IPS DF 6.9 (cell line): Measurements from ENCODE around the gene SLX1B.
"Not testable (repeated sequence)": the region's sequence is repeated elsewhere in the genome, so short reads cannot be mapped to it uniquely, and the experiment has no call there.

ENCODE experiments used
- DNase-seq: peaks from one replicate; pipeline ENCODE4 v3.0.0-alpha.2; 2013; ENCODE audit warnings: low read depth, low spot score
- H3K27ac ChIP-seq: one replicate; pipeline ENCODE4 v1.5.1; 2013; ENCODE audit warnings: low read length, control low read depth
- H3K27me3 ChIP-seq: 2 replicates; pipeline ENCODE4 v1.6.1; 2013; ENCODE audit warnings: mild to moderate bottlenecking, low read length; ENCODE audit not compliant: control insufficient read depth, insufficient read depth
- H3K36me3 ChIP-seq: 2 replicates; pipeline ENCODE4 v1.6.1; 2013; ENCODE audit warnings: low read length; ENCODE audit not compliant: control insufficient read depth, insufficient read depth
- H3K4me1 ChIP-seq: 2 replicates; pipeline ENCODE4 v1.6.1; 2013; ENCODE audit warnings: low read length; ENCODE audit not compliant: control insufficient read depth, insufficient read depth
- H3K4me3 ChIP-seq: 2 replicates; pipeline ENCODE4 v1.5.1; 2013; ENCODE audit warnings: mild to moderate bottlenecking, low read length
- H3K9me3 ChIP-seq: 2 replicates; pipeline ENCODE4 v1.6.1; 2013; ENCODE audit warnings: low read length, inconsistent platforms; ENCODE audit not compliant: control insufficient read depth, insufficient read depth
- WGBS: extraction: QIAGEN DNeasy Blood & Tissue Kit; methylation state at CpG from one replicate; pipeline ENCODE4 v1.1.7; 2013; ENCODE audit warnings: mixed read lengths, missing lambda C conversion rate; ENCODE audit not compliant: insufficient read length, insufficient coverage; 5-methylcytosine and 5-hydroxymethylcytosine counted together

The SLX1B gene

GRCh38 chr16:29454269-29454668 is at the start of gene SLX1B, which contains the start of gene BOLA2:
Gene SLX1B, plus strand, starts transcription at chr16:29454533.
Gene BOLA2, minus strand, starts transcription at chr16:29454351. Its CDS starts 98 bp downstream, at chr16:29454253.
- WGBS: no CpG with 5 or more reads among the region's 33 CpGs
- not testable (repeated sequence) for H3K27me3 ChIP-seq, H3K36me3 ChIP-seq, H3K9me3 ChIP-seq, DNase-seq, H3K4me1 ChIP-seq, H3K27ac ChIP-seq, H3K4me3 ChIP-seq

GRCh38 chr16:29405249-29405648 is 49.1 kb upstream of the SLX1B start:
- H3K36me3 ChIP-seq, H3K27ac ChIP-seq, H3K4me3 ChIP-seq, H3K27me3 ChIP-seq, DNase-seq, H3K4me1 ChIP-seq, H3K9me3 ChIP-seq: not testable (repeated sequence)
- WGBS: no CpG with 5 or more reads among the region's 7 CpGs

DNA sequence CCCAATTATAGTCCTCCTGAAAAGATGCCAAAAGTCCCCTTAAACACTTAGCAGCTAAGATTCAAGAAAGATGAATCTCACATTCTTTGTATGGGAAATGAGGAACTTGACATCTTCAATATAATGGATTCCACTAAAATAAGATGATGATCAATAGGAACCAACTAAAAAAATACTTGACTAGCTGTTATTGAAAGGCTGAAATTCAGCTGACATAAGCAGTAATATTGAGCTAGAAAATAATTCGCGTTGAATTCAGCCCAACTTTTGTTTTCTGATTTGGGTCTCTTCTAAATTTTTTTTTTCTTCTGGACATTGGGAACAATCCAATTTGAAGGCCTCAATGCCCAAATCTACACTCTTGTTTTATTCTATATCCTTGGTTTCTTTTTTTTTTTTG is 30.7 kb upstream of the SLX1B start:
- not testable (repeated sequence) for H3K36me3 ChIP-seq, DNase-seq, H3K27me3 ChIP-seq, H3K4me3 ChIP-seq, H3K27ac ChIP-seq, H3K9me3 ChIP-seq, H3K4me1 ChIP-seq
- WGBS: no CpG with 5 or more reads among the region's 2 CpGs

GRCh38 chr16:29425390-29425789 is 28.9 kb upstream of the SLX1B start:
- H3K27me3 ChIP-seq, DNase-seq, H3K4me3 ChIP-seq, H3K36me3 ChIP-seq, H3K27ac ChIP-seq, H3K4me1 ChIP-seq, H3K9me3 ChIP-seq: not testable (repeated sequence)
- WGBS: no CpG with 5 or more reads among the region's 3 CpGs

DNA sequence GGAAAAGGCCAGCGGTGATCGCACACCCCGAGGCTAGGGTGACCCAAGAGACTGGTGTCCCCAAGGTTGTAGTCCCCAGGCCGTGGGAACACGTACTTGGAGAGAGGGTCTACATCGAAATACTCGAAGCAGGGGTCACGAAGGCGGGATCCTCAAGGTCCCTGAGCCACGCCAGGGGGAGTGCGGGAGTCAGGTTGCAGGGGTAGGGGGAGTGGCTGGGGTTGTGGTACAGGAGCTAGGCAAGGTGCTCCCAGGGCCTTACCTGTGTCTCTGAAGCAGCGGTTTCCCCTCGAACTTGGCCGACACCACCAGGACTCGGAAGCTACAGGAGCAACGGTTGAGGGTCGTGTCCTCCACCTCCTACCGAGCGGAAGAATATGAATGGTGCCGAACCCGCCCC is 579 bp upstream of the SLX1B start:
- not testable (repeated sequence) for H3K4me1 ChIP-seq, H3K27ac ChIP-seq
- WGBS: no CpG with 5 or more reads among the region's 21 CpGs

GRCh38 chr16:29454828-29455227 is 495 bp downstream of the SLX1B start:
- no CpG with 5 or more reads among the region's 29 CpGs for WGBS
- not testable (repeated sequence) for H3K36me3 ChIP-seq, H3K27me3 ChIP-seq, H3K9me3 ChIP-seq, DNase-seq, H3K4me1 ChIP-seq, H3K27ac ChIP-seq, H3K4me3 ChIP-seq

More for the DNA sequence above, 579 bp upstream of the SLX1B start:
- not testable (repeated sequence) for H3K4me3 ChIP-seq, H3K27me3 ChIP-seq, H3K36me3 ChIP-seq, DNase-seq, H3K9me3 ChIP-seq

DNA sequence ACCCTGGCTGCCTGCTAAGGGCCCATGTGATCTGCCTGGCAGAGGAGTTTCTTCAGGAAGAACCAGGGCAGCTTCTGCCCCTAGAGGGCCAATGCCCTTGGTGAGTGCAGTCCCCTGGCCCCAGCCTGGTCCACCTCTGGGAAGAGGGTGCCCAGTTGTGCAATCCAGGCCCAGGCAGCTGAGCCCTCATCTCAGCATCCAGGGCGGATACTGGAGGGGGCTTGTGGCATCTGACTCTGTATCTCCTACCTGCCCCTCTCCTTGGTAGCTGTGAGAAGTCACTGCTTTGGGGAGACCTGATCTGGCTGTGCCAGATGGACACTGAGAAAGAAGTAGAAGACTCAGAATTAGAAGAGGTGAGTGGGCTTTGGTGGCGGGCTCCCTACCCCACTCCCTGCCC is 3.3 kb downstream of the SLX1B start:
- H3K9me3 ChIP-seq, H3K27me3 ChIP-seq, H3K27ac ChIP-seq, DNase-seq, H3K36me3 ChIP-seq, H3K4me1 ChIP-seq, H3K4me3 ChIP-seq: not testable (repeated sequence)
- WGBS: no CpG with 5 or more reads among the region's 2 CpGs

DNA sequence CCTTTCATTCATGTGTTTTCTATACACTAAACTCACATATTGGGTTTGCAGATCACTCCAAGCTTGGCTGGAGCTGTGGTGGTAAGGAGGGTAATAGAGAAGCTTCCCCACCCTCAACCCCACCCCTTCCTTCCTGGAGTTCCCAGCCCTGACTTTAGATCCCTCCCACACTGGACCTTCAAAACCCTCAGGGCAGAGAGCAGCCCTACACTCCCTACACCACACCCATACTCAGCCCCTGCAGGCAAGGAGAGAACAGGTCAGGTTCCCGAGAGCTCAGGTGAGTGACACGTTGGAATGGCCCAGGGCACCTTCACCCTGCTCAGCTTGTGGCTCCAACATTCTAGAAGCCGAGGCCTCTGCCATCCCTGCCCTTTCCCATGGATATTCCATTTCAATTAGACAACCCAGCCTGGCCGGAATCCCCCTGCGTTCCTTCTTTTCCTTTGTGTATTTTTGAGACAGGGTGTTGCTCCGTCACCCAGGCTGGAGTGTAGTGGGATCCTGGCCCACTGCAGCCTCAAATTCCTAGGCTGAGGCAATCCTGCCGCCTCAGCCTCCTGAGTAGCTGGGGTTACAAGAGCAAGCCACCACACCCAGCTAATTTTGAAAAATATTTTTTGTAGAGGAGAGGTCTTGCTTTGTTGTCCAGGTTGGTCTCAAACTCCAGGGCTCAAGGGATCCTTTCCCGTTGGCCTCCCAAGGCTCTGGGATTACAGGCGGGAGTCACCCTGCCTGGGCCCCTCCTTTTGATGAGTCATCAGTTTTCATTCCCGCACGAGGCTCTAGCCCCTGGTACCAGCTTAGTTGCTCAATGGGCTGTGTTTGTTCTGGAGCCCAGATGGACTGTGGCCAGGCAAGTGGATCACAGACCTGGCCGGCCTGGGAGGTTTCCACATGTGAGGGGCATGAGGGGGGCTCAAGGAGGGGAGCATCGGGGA is 5.6 kb downstream of the SLX1B start, which contains the start of gene SULT1A4:
Gene SULT1A4 (plus strand): TSS at position 208 of the 941 bp plus-strand sequence. CDS start 1,473 bp downstream, outside the sequence.
- not testable (repeated sequence) for H3K9me3 ChIP-seq, H3K27ac ChIP-seq, H3K4me1 ChIP-seq, DNase-seq, H3K27me3 ChIP-seq, H3K4me3 ChIP-seq, H3K36me3 ChIP-seq
- WGBS: no CpG with 5 or more reads among the region's 13 CpGs

GRCh38 chr16:29460647-29461030 is 6.3 kb downstream of the SLX1B start:
- H3K4me3 ChIP-seq, H3K36me3 ChIP-seq, H3K27me3 ChIP-seq, DNase-seq, H3K4me1 ChIP-seq, H3K9me3 ChIP-seq, H3K27ac ChIP-seq: not testable (repeated sequence)
- no CpG with 5 or more reads among the region's 9 CpGs for WGBS

GRCh38 chr16:29465985-29466824 is 11.9 kb downstream of the SLX1B start:
- DNase-seq, H3K9me3 ChIP-seq, H3K27me3 ChIP-seq, H3K4me1 ChIP-seq, H3K4me3 ChIP-seq, H3K36me3 ChIP-seq, H3K27ac ChIP-seq: not testable (repeated sequence)
- no CpG with 5 or more reads among the region's 57 CpGs for WGBS
